Iris pigment epithelial cell (primary cell): ENCODE measurements around the gene COBLL1.

Experiments used
- DNase-seq: peaks from one replicate; pipeline ENCODE4 v3.0.0-alpha.2; 2011; ENCODE audit warnings: low read depth

COBLL1 gene

DNA sequence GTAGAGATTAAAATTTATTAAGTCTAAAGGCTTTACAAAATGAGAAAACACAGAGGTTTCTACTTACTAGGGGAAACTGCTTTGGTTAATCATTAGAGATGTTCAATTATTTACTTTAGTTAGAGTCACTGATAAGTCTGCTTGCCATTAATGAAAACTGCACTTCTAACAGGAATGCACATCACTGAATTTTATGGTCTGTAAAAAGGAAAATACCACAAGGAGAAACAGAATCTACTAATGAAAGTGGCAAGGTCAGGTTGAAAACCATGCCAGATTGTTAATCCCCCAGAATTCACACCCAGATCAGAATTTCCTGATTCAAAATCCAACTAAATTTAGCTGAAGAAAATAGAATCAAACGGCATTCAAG is 129.9 kb downstream of the COBLL1 start:
- no peak for DNase-seq

DNA sequence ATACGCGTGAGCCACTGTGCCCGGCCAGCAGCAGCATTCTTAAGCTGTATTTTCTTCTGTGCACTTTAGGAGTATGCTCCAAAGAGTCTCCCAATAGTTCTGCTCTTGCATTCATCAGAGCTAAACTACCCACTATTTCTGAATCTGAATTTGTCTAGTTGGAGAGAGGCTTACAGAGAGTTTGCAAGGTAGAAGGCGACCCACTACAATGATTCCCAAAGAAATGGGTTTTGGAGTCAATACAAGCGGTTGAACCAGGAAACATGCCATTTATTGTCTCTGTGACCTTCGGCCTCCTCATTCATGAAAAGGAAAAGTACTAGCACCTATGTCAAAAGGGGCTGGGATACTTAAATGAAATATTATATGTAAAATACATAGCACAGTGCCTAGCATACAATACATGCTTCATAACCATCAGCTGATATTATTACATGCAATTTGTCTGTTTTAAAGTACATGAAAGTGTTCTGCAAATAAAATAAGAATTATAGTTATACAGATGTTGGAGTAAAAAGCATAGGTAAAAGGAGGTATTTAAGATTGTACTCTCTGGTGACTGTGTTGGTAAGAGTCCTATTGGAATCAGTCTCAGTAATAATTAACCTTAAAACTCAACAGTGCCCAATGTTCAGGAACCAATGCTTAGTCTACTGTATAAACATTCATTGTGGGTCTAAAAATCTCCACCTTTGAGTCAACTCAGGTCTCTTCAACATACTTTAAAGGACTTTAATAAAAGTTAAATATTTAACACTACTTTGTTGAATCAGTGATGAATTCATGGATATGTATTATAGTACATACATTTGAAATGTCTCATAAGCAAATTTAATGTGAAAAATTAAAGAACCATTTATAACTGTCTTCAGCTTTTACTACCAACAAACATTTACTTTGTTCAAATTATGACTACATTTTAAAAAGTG is 130.5 kb downstream of the COBLL1 start:
- no peak for DNase-seq

DNA sequence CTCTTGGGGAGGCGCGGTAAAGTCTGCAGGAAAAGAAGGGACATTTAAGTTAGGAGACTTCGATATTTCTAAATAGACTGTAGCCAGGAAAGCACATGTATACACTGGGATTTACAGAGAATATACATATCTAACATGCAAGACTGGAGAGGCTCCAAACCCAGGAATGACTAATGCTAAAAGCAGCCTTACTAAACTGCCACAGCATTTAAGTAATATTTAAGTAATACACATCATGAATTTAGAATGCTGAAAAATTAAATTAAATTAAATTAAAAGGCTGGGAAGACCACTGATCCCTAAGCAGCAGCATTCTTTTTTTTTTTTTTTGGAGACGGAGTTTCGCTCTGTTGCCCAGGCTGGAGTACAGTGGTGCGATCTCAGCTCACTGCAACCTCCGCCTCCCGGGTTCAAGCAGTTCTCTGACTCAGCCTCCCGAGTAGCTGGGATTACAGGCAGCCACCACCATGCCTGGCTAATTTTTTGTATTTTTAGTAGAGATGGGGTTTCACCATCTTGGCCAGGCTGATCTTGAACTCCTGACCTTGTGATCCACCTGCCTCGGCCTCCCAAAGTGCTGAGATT is 131.3 kb downstream of the COBLL1 start:
- DNase-seq = peak; percentile 89

- DNase-seq = peak; percentile 73
Observed at GRCh38 chr2:164706522-164706921, 135.1 kb downstream of the COBLL1 start.

GRCh38 chr2:164705412-164706167 is 136.0 kb downstream of the COBLL1 start:
- no peak for DNase-seq

DNA sequence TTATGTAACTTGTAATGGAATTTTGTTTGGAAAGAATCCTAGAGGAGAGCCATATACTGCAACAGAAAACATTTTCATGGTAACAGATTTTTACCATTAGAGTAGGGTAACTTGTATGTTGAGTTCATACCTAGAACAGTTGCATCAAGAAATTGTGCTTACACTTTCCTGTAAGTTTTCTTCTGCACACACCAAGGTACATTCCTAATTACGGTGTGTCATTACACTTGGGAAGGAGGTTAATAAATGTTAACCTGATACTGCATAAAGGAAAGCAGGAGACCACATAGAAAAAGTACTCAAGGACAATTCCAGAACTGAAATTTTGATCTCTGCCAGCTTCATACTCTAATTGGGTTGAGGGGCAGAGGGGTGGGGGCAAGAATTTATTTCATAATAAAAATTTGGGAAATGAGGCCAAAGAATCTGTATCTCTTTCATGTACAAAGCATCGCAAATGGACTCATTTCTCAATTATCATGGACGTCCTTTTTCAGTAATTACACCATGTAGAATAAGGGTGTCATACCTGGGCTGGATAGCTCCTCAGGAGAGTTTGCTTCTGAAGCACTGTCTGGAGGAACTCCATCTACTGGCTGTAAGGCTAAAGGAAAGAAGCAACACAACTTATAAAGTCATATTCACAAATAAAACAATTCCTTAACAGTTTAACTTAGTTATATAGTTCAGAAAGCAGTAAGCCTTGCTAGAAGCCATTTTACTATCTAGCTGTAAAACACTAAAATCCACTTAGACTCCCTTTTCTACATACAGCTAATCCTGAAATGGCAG is 137.5 kb downstream of the COBLL1 start:
- DNase-seq = no peak

- DNase-seq = no peak
Observed at GRCh38 chr2:164701565-164701964, 140.1 kb downstream of the COBLL1 start.

DNA sequence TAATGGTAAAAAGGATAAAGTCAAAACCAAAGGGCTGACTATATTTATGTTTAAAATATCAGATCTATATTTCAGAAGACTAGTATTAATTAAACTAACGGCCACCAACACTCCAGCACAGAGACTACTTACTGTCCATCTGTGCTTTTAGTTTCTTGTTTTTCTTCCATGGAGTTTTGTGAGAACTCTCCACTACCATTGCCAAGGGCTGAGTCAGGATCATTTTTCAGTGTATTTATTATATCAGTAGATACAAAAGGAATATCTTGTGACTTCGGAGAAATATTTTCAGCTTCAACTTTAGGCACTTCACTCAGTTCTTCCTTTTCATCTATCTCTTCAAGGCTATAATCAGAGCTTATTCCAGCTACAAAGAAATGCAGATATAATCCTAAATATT is 141.2 kb downstream of the COBLL1 start:
- peak; percentile 47 for DNase-seq

GRCh38 chr2:164697688-164698461 is 143.7 kb downstream of the COBLL1 start:
- peak; percentile 7 for DNase-seq

- DNase-seq = no peak
Observed at GRCh38 chr2:164696634-164697033, 145.0 kb downstream of the COBLL1 start.

- DNase-seq = no peak
Observed at GRCh38 chr2:164694275-164694695, 147.3 kb downstream of the COBLL1 start.

DNA sequence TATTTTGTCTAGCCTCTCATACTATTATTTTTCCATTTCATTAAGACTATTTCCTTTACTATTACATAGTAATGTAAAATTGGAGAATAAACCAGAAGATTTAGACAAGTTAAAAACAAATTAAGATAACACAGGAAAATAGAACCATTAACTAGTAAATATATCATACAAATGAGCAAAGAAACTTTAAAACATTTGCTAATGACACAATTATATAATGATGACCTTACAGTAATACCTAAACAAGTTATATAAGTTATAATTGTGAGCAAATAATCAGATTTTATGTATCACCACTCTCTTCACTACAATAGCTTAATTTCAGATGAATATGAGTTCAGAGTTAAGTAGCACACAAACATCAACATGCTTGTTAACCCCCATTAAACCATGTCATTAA is 147.8 kb downstream of the COBLL1 start:
- no peak for DNase-seq

- DNase-seq = no peak
Observed at GRCh38 chr2:164693390-164693789, 148.2 kb downstream of the COBLL1 start.

- DNase-seq = no peak
Observed at GRCh38 chr2:164692958-164693357, 148.7 kb downstream of the COBLL1 start.

GRCh38 chr2:164692114-164692513 is 149.5 kb downstream of the COBLL1 start:
- DNase-seq = no peak

- DNase-seq = no peak
Observed at GRCh38 chr2:164691346-164691887, 150.2 kb downstream of the COBLL1 start.

- no peak for DNase-seq
Observed at GRCh38 chr2:164690361-164690760, 151.3 kb downstream of the COBLL1 start.

DNA sequence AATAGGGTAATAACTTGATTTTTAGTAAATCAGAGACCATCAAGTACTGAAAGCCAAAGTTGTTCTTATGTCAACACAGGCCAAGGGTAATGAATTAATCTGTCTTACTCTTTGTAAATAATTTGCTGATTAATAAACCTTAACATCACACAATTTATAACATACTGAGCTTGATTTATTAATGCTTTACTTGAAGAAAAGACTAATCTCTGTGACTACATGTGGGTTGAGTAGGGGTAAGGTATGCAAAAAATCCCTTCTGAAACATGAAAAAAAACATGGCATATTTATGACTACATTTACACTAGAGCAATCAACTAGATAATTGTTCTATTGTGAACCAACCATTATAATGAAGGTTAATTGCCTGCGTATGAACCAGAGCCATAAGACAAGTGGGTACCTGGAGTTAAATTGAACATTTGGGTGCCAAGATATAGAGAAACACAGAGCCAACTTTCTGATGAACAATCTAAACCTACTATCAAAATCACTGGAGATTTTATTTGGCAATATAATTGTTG is 152.7 kb downstream of the COBLL1 start:
- DNase-seq = no peak

DNA sequence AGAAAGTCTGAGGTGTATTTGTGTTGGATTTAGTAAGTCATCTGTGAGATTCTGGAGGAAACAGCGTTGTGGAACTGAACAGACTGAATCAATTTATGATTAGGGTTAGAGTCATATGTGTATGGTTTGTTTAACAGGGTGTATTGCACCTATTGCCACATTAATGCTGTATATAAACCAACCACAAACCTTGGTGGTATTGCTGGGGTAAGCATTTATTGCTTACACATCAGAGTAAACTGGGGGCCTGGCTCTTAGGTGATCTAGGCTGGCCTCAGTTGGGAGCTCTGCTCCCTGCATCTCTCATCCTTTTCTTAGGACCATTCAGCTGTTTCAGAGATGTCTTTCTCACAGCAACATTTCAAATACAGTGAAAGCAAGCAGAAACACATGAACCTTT is 160.6 kb downstream of the COBLL1 start:
- DNase-seq = no peak

GRCh38 chr2:164678631-164679149 is 162.9 kb downstream of the COBLL1 start:
- DNase-seq = no peak
